ENCODE data around the gene PRODH2. TPM values are rescaled to one million over a fixed set of nuclear protein-coding genes. Genes with fewer than 3 reads are reported as not detected.

Gene PRODH2
- total RNA-seq, 1 donor from 2014 or later, result not detected

GRCh38 chr19:35848919-35849505, 36.4 kb upstream of the PRODH2 start:
- DNase-seq (ENCODE audit: low read depth, low spot score), result no peak
- no peak for TF ChIP-seq CTCF (conservative IDR thresholded peaks at IDR 0.05)
- peaks cover 82% of the 10 kb centered on the region for H3K27me3 Mint-ChIP-seq (ENCODE audit: low read depth)
- H3K36me3 Mint-ChIP-seq (ENCODE audit: low read depth), result no peaks in the 10 kb centered on the region
- no peak overlapping the region for H3K27ac Mint-ChIP-seq (ENCODE audit: unreplicated experiment)
- no peaks in the 10 kb centered on the region for H3K9me3 Mint-ChIP-seq
- peaks cover 15% of the 10 kb centered on the region for H3K4me1 Mint-ChIP-seq
- H3K4me3 Mint-ChIP-seq, result no peak overlapping the region

GRCh38 chr19:35848486-35848885, 35.8 kb upstream of the PRODH2 start:
- Mint-ChIP-seq H3K27me3 (ENCODE audit: low read depth) (peaks cover 86% of the 10 kb centered on the region), H3K4me1 (peaks cover 15% of the 10 kb centered on the region), H3K4me3 (no peak overlapping the region), H3K9me3 (no peaks in the 10 kb centered on the region), H3K36me3 (ENCODE audit: low read depth) (no peaks in the 10 kb centered on the region), H3K27ac (ENCODE audit: unreplicated experiment) (no peak overlapping the region)
- DNase-seq (ENCODE audit: low read depth, low spot score), result no peak
- TF ChIP-seq CTCF (conservative IDR thresholded peaks at IDR 0.05), result no peak

GRCh38 chr19:35847911-35848310, 35.3 kb upstream of the PRODH2 start:
- Mint-ChIP-seq H3K4me3 (no peak overlapping the region), H3K4me1 (peaks cover 15% of the 10 kb centered on the region), H3K36me3 (ENCODE audit: low read depth) (peaks cover 2% of the 10 kb centered on the region), H3K9me3 (peaks cover 3% of the 10 kb centered on the region), H3K27ac (ENCODE audit: unreplicated experiment) (no peak overlapping the region), H3K27me3 (ENCODE audit: low read depth) (peaks cover 86% of the 10 kb centered on the region)
- TF ChIP-seq CTCF (conservative IDR thresholded peaks at IDR 0.05), result no peak
- DNase-seq (ENCODE audit: low read depth, low spot score), result no peak

- peaks cover 2% of the 10 kb centered on the region for H3K36me3 Mint-ChIP-seq (ENCODE audit: low read depth)
Measured at GRCh38 chr19:35846038-35846668, 33.5 kb upstream of the PRODH2 start.

More at GRCh38 chr19:35846038-35846668, 33.5 kb upstream of the PRODH2 start:
- H3K27me3 Mint-ChIP-seq (ENCODE audit: low read depth), result peaks cover 92% of the 10 kb centered on the region
- no peak for TF ChIP-seq CTCF (conservative IDR thresholded peaks at IDR 0.05)
- no peak overlapping the region for H3K27ac Mint-ChIP-seq (ENCODE audit: unreplicated experiment)
- no peak for DNase-seq (ENCODE audit: low read depth, low spot score)
- peaks cover 15% of the 10 kb centered on the region for H3K4me1 Mint-ChIP-seq
- H3K4me3 Mint-ChIP-seq, result no peak overlapping the region
- H3K9me3 Mint-ChIP-seq, result peaks cover 8% of the 10 kb centered on the region

All from neural crest cell (in vitro differentiated cells).